NCI-H82 (cell line): Measurements from ENCODE around the gene ABHD12.

ENCODE experiments used
- DNase-seq: peaks from one replicate; lab custom pipeline; 2025; lab: John Stamatoyannopoulos, UW

Gene ABHD12

GRCh38 chr20:25306991-25307903 lies 83.4 kb downstream of the ABHD12 start:
- DNase-seq, result no peak

DNA sequence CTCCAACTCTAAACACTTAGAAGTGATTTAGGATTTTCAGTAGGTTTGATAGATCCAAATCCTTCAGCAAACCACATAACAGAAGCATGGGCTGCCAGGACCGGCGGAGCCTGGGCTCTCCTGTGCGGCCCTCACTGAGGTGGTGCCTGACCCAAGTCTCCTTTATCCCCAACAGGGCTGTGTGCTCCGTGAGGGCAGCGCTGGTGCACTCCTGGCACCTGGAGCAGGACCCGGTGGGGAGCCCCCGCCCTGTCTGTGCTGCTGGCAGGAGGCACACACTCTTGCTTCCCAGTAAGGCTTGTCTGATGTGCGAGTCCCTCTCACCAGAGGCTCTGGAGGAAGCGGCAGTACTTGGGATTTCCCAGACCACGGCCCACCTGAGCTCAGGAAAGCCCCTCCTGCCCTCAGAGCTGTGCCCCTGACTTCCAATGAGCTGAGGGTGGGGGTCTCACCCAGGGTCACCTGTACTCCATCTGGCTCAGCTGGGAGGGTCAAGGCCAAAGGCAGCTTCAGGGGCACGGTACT lies 86.5 kb downstream of the ABHD12 start:
- no peak for DNase-seq

DNA sequence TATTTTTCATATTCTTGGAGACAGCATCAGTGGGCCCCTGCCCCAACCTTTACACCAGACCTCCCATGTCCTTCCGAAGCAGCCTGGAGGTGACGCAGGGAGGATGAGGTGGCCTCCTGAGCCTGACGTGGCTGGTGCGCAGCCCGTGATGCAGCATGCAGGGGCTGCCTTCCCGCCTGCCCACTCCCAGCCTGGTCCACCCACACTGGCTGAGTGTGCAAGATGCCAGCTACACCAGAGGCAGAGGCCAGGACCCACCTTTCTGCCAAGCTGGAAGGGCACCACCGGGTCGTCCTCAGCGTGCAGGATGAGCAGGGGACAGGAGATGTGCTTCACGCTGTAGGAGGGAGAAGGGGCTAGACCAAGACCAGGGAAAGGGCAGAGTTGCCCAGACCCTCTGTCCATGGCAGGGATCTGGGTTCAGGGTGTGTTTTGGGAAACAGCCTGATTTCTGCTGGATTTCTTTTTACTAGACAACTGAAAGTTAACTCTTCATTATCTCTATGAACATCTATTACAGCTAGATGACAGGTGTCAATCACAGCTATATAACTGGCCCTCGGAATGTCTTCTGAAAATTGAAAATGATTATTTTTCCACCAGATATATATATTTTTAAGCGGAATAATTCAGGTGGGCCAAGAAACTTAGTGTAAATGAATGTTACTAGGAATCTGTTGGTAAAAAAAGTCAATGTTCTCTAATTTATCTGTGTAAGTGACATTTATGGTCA lies 87.2 kb downstream of the ABHD12 start:
- DNase-seq, result no peak

GRCh38 chr20:25302596-25302995 lies 88.0 kb downstream of the ABHD12 start:
- DNase-seq, result no peak

DNA sequence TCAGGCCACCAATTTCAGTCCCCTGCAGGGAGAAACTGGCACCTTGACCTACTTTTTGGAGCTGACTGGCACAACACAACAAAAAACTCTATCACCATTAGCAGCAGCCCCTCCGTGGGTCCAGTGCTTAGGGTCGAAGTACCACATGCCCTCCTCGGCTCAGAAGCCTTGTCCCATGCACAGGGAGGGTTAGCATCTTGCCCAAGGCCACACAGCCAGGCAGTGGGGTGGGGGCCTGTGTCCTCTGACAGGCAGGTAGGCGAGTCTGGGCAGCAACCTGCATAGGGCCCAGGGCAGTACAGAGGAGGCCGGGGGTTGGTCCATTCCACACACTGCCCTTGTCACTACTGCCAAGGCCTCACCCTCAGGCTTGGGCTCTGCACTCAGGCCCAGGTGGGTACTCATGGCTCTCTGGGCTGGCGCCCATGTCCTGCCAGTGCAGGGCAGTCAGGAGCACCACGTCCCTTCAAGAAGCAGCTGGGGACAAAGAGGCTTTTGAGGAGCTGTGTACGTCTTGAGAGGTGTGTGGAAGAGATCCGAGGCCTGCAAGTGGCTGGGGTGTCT lies 89.2 kb downstream of the ABHD12 start:
- DNase-seq, result no peak

DNA sequence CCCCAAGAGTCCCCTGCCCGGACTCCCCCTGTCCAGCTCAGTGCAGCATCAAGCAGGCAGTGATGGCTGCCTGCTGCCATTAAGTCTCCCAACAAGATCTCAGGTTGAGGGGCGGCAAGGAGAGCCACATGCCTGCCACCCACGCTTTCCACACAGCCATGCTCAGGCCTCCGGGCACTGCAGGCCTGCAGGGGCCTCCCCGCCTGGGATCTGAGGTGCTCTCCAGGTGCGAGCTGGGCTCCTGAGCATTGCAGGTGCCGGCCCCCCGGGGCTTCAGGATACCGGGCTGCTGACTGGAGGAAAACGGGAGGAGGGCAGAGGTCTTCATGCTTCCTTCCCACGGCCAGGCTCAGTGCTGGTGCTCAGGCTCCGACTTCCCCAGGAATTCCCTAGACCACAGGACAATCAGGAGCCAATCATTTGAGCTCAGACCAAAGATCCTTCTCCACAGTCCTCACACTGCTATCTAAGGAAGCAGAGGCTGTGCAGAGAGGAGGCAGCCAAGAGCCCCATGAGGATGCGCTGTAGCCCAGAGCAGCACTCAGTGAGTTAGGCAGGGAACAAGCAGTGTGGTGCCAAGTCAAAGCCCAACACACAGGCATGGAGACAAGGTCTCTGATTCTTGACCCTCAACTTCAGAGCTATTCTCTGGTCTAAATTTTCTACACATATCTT lies 90.0 kb downstream of the ABHD12 start:
- DNase-seq, result peak; percentile 36

GRCh38 chr20:25299806-25300205 lies 90.8 kb downstream of the ABHD12 start:
- DNase-seq, result no peak

GRCh38 chr20:25297141-25297905 lies 93.3 kb downstream of the ABHD12 start:
- no peak for DNase-seq

- peak; percentile 63 for DNase-seq
Observed at GRCh38 chr20:25296094-25297093, 94.2 kb downstream of the ABHD12 start.

DNA sequence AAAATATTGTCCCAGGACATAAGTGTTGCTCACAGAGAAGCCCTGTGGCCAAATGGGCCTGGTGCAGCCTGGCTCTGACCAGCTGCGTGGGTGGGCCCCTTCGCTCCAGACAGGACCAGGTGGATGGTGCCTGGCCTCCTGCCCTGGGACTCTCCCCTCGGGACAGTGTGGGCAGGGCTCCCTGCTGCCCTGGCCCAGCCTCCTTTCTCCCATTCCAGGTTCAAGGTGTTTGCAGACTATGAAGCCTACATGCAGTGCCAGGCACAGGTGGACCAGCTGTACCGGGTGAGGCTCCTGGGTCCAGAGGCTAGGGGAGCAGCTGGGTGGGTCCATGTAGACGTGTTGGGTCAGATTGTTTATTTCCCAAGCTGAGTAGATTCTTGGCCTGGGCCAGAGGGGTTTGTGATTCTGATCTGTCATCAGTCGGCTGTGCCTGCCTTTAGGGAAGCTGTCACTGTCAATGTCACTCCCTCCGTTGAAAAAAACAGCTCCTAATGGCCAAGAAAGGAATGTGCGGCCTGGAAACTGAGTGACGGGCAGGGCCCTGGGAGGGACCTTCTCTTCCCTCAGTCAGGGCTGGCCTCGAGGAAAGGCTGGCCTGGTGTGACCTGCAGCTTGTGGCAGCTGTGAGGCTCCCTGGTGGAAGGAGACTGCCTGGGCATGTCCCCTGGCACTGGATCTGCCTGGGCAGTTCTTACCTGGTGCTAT lies 95.1 kb downstream of the ABHD12 start:
- no peak for DNase-seq

DNA sequence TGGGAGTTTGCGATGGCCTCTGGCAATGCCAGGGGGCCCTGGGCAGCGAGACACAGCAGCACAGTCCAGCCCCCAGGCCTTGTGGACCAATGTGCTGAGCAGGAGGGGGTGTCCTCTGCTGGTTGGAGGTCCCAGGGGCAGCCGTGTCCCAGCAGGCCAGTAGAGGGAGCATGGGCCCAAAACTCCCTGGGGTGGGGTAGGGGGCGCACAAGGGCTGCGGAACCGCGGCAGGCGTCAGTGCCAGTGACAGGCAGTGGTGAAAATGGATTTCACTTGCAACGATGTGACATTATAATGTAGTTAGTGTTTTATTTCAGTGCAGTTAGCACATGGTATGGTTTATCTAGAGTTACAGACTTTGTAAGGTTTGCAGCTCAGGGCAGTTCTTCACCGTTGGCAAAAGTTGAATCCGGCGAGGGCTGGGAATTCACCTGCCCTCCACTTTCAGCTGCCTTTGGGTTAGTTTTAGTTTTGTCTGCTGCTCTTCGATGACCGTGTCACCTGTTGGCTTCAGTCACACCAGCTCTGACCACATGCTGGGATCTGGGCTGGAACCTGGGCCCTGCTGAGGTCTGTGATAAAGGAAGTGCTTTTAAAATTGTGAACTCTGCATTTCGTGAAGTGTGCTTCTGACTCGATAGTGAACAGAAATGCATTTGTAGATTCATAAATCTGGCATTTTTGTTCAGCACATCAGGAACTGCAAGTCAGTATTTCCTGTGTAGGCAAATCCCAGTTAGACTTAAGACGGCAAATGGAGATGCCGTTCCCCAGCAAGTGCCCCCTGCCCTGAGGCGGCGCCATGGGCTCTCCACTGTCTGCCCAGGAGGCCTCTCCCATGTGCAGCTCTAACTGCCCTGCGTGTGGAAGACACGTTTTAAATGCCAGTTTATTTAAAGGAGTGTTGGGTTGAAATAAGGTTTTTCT lies 95.9 kb downstream of the ABHD12 start:
- DNase-seq, result peak; percentile 83

DNA sequence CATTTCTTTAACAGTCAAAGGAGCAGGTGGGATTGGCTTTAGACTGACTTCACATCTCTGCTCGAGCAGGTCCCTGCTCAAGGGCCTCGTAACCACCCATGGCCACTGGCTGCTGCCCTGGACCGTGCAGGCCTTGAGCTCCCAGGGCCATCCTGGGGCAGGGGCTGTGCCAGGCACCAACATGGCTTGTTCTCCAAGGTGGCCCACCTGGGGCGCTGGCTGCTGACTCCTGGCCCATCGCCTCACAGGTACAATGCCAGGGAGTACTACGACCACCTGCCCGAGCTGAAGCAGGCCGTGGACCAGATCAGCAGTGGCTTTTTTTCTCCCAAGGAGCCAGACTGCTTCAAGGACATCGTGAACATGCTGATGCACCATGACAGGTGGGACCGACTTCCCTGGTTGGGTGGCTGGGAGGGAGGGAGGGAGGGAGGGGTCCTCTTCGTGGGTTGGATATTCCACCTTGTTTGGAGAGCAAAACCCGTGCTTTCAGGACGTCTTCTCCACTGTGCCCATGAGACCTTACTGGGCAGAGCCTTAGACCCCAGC lies 96.7 kb downstream of the ABHD12 start:
- DNase-seq, result no peak

DNA sequence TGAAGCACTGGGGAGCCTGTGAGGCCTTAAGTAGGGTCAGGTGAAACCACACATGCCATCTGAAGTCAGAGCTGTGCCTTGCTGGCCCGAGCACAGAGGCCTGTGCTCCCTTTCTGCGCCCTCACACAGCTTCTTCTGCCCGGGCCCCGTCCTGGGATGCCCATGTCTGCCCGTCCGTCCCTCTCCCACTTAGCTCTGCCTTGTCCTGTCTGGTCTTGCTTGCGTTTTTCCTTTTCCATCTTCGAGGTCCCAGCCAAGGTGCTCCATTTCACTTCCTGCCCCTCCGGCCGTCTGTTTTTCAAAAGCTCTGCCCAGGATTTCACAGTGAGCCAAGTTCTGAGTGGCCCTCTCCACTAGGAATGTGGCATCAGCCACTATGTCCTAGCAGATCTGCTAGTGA lies 97.1 kb downstream of the ABHD12 start:
- DNase-seq, result no peak

- DNase-seq, result no peak
Observed at GRCh38 chr20:25292176-25292891, 98.3 kb downstream of the ABHD12 start.

GRCh38 chr20:25291432-25292133 lies 99.1 kb downstream of the ABHD12 start:
- no peak for DNase-seq

GRCh38 chr20:25290646-25291431 lies 99.8 kb downstream of the ABHD12 start:
- DNase-seq, result no peak
